Activated naive CD4-positive, alpha-beta T cell treated with anti-CD3 and anti-CD28 coated beads for 36 hours (primary cell): ENCODE measurements around the gene SORT1. TPM values are rescaled to one million over a fixed set of nuclear protein-coding genes. Genes with fewer than 3 reads are reported as not detected.

Experiments
- CTCF ChIA-PET: fragments of 350-600 bp; sonication (Branson Sonifier 250); formaldehyde crosslinking; loops from one replicate; lab custom pipeline; 2021; ENCODE audit warnings: antibody characterized with exemption; lab: Charles Lee
- DNase-seq: peaks from one replicate; pipeline ENCODE4 v3.0.0-alpha.2; 2020
- H3K27ac Mint-ChIP-seq: one replicate; pipeline ENCODE4 v1.8.0; 2021; ENCODE audit warnings: mild to moderate bottlenecking, mixed read lengths
- H3K27me3 Mint-ChIP-seq: one replicate; pipeline ENCODE4 v1.8.0; 2021; ENCODE audit warnings: low read depth, mixed read lengths
- H3K36me3 Mint-ChIP-seq: one replicate; pipeline ENCODE4 v1.8.0; 2021; ENCODE audit warnings: low read depth, mixed read lengths
- H3K4me1 Mint-ChIP-seq: one replicate; pipeline ENCODE4 v1.8.0; 2021; ENCODE audit warnings: low read depth, mixed read lengths
- H3K4me3 Mint-ChIP-seq: one replicate; pipeline ENCODE4 v1.8.0; 2021; ENCODE audit warnings: mild to moderate bottlenecking, moderate library complexity, mixed read lengths
- H3K9me3 Mint-ChIP-seq: one replicate; pipeline ENCODE4 v1.8.0; 2021; ENCODE audit warnings: mixed read lengths
- intact Hi-C: fragments of 100-400 bp; cut with micrococcal nuclease; formaldehyde crosslinking; loops from one replicate; pipeline ENCODE4 v1.15.1; 2023
- total RNA-seq, 2 experiments: library from RNA; stranded (reverse); gene quantifications; one replicate each; pipeline ENCODE4 v1.2.3, GENCODE V29; 2021

The SORT1 gene
- total RNA-seq, 2 experiments from 2014 or later, result 0.32 to 0.33 TPM

DNA sequence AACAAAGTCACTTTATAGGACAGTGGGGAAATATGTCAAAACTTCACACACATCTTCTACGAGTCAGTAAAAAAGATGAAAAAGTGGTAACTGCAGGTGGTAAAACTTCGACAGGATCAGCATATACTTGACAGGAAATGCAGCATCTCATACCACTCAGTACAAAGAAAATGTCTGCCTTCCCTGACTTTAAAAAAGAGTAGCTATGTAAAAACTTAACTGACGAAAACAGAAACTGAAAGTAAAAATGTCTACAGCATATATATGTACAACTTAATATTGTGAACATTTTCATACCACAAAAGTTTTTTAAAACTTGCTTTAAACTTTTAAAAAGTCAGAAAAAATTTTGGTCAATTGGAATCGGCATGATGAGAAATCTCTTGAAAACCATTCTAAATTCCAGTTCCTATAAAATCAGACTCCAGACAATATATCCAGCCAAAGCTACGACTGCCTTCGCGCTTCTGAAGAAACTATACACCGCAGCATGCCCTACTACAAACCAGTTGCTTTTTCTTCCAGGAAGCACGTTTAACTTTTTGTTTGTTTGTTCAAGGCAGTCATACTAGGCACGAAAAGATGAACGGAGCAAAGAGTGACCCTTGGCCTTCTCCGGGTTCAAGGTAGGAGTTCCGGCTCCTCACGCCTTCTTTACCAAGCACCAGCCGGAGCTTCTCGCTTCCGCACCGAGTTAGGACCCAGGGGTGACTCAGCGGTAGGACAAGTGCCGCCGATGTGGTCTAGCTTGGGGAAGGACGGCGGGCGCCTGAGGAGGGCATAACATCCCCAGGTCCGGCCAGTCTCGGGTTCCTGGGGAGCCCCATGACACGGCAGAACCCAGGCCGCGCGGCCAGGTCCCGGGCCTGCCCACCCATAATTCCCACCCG, 27.9 kb upstream of the SORT1 start:
- Mint-ChIP-seq H3K27ac (peak overlapping the region; percentile 97), H3K4me3 (peak overlapping the region; percentile 94), H3K4me1 (peaks cover 36% of the 10 kb centered on the region), H3K27me3 (no peaks in the 10 kb centered on the region), H3K36me3 (peaks cover 25% of the 10 kb centered on the region), H3K9me3 (no peaks in the 10 kb centered on the region)
- intact Hi-C loops, result loop anchor here (1.0 to 10.0 kb wide), 13 partner anchors 42 to 733 kb away; partner anchors contain the start of genes AHCYL1, ATXN7L2, CLCC1 and GNAI3
- CTCF ChIA-PET, result interaction anchor here (0.8 to 4.2 kb wide), 8 partner anchors 20 to 161 kb away, joined by 3 to 34 read pairs (median 3); partner anchors contain the start of genes AMIGO1 and SORT1
- peak; percentile 69 for DNase-seq

DNA sequence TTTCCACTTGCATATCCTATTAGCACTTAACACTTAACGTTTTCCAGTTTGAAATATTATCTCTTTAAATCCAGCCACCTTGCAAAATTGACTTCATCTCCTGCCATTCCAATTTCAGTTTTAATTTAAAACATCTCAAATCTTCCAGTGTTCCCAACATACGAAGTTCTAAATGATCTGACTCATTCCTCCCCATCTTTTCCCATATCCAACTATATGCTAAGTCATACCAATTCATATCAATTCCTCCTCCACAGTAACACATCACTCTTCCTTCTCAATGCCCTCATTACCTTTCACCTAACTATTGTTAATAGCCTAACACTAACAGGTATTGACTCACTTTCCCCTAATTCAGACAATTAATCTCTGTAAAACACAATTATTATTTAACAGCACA, 25.8 kb upstream of the SORT1 start:
- H3K4me1 Mint-ChIP-seq, result peaks cover 43% of the 10 kb centered on the region
- H3K9me3 Mint-ChIP-seq, result no peaks in the 10 kb centered on the region
- intact Hi-C loops, result loop anchor here (10.0 kb wide), 1 partner anchor 561 kb away; the partner anchor contains the start of gene AHCYL1
- CTCF ChIA-PET, result interaction anchor here (0.7 to 0.9 kb wide), 2 partner anchors 108 to 123 kb away, joined by 3 to 5 read pairs; no protein-coding TSS in a partner anchor
- H3K27ac Mint-ChIP-seq, result peak overlapping the region; percentile 97
- peak overlapping the region; percentile 5 for H3K4me3 Mint-ChIP-seq
- peaks cover 34% of the 10 kb centered on the region for H3K36me3 Mint-ChIP-seq
- no peak for DNase-seq
- H3K27me3 Mint-ChIP-seq, result no peaks in the 10 kb centered on the region

DNA sequence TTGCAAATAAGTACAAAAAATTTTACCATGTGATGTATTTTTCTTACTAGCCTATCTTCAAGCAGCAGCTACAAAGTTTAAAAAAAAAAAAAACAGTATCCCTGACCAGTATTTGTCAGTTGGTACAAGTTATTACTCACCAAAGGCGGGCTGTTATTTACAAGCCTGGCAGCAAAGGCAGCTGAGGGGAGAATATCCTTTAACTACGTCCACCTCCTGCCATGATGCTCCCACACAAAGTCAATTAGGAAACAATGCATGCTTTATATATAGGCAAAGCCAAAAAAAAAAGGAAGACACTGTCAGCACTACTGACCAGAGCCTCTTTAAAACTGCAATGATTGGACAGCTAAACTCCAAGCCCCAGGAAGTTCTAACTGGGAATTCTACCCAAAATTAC, 14.8 kb upstream of the SORT1 start:
- Mint-ChIP-seq H3K4me3 (no peak overlapping the region), H3K9me3 (no peaks in the 10 kb centered on the region), H3K27ac (no peak overlapping the region), H3K4me1 (peaks cover 29% of the 10 kb centered on the region), H3K36me3 (peaks cover 64% of the 10 kb centered on the region), H3K27me3 (no peaks in the 10 kb centered on the region)
- intact Hi-C loops, result no loop called here
- no peak for DNase-seq
- CTCF ChIA-PET, result interaction anchor here (1.0 to 3.6 kb wide), 4 partner anchors 13 to 120 kb away, joined by 3 to 20 read pairs (median 5); no protein-coding TSS in a partner anchor

DNA sequence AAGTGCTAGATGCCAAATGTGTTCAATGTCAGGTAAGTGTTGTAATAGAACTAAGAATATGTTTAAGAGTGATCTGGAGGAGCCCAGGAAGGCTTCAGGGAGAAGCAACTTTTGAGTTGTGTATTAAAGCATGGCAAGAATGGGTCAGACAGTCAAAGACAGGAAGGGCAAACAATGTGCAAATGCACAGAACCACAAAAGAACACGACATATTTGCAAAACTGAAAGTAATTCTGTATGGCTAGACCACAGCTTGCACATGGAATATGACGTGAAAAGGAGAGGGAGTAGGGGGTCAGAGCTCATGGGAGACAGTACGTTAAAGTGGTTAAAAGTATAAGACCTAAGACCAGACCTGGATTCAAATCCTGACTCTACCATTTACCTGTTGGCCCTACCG, 7.1 kb upstream of the SORT1 start:
- Mint-ChIP-seq H3K36me3 (peaks cover 32% of the 10 kb centered on the region), H3K4me3 (no peak overlapping the region), H3K27me3 (no peaks in the 10 kb centered on the region), H3K4me1 (peaks cover 21% of the 10 kb centered on the region), H3K9me3 (no peaks in the 10 kb centered on the region), H3K27ac (peak overlapping the region; percentile 76)
- intact Hi-C loops, result no loop called here
- no peak for DNase-seq
- CTCF ChIA-PET, result interaction anchor here (1.2 kb wide), 1 partner anchor 21 kb away, joined by 3 read pairs; no protein-coding TSS in a partner anchor

DNA sequence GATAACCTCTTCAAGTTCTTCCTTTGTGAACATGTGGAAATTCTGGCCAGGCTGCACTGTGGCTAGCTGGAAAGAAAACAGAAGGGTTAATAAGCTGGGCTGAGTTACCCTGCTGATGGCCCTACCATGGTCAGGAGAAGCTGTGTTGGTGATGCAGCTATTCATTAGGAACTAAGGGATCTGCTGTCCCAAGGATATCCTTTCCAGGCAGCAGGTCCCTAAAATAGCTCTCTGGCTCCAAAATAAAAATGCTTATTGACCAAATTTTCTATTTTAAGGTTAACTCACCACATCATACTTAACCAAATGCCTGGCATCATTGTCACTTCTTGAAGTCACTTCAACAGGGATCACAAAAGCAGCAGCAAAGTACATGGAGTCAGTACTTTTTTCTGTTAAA, 4.3 kb upstream of the SORT1 start:
- no peak for DNase-seq
- H3K4me1 Mint-ChIP-seq, result peaks cover 19% of the 10 kb centered on the region
- intact Hi-C loops, result no loop called here
- H3K4me3 Mint-ChIP-seq, result no peak overlapping the region
- no peak overlapping the region for H3K27ac Mint-ChIP-seq
- H3K9me3 Mint-ChIP-seq, result no peaks in the 10 kb centered on the region
- peaks cover 19% of the 10 kb centered on the region for H3K36me3 Mint-ChIP-seq
- CTCF ChIA-PET, result interaction anchor here (0.6 to 7.8 kb wide), 9 partner anchors 10 to 228 kb away, joined by 3 to 126 read pairs (median 4); partner anchors contain the start of genes CYB561D1 and PSRC1
- peaks cover 3% of the 10 kb centered on the region for H3K27me3 Mint-ChIP-seq

DNA sequence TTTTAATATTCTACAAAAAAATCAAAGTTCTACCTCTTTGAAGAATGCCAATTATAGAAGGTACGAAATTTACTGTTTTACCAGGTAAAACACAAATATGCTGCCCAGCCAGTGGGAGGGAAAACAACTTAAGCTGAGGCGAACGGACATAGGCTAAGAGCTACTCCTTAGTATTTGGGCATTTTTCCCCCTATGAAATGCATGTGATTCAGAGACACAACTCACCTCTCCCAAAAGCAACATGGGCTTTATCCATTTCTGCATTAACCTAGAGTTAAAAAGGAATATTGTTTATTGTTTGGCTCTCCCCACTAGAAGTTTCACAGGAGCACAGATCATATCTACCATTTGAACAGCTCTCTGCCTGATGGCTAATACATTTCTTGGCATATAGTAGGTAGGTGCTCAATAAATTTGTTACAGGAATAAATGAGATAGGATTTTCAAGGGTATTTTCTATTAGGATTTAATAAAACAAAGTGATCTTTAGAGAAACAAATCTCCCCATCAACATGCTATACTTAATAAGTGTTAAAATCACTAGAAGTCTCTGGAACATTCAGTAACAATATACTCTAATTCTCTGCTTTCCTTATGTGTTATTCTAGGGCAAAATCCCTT, 2.4 kb upstream of the SORT1 start:
- CTCF ChIA-PET, result interaction anchor here (0.6 to 7.8 kb wide), 16 partner anchors 9 to 285 kb away, joined by 3 to 126 read pairs (median 4); partner anchors contain the start of genes PSMA5 and PSRC1
- intact Hi-C loops, result no loop called here
- H3K4me3 Mint-ChIP-seq, result no peak overlapping the region
- peaks cover 14% of the 10 kb centered on the region for H3K4me1 Mint-ChIP-seq
- H3K36me3 Mint-ChIP-seq, result peaks cover 9% of the 10 kb centered on the region
- no peak overlapping the region for H3K27ac Mint-ChIP-seq
- no peaks in the 10 kb centered on the region for H3K9me3 Mint-ChIP-seq
- no peak for DNase-seq
- H3K27me3 Mint-ChIP-seq, result peaks cover 22% of the 10 kb centered on the region

DNA sequence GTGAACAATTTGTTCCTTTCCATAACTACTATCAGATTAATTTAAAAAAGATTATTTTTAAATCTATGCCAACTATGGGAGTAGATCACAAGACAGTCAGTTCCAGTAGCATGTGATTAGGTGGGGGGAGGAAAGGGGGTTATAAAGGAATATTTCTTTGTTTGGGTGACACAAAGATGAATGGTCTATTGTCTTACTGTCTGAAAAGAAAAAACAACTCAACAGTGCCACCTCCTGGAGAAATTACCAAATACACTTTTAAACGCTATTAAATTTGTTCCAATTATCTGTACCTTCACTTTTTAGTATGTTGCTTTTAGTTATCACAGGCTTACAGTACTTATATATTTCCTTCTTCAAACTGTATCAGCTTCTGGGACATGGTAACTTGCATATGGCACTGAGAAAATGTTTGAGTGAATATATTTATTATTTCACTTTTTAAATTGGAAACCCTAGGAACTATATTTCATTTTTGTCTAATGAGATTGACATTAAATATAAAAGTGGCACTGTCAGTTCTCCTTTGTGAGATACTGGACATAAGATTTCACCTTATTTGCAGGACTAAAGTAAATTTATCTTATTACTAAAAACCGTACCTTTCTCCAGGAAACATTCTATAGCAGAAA, 1.7 kb upstream of the SORT1 start:
- H3K36me3 Mint-ChIP-seq, result peaks cover 4% of the 10 kb centered on the region
- intact Hi-C loops, result loop anchor here (1.0 kb wide), 5 partner anchors 116 to 198 kb away; partner anchors contain the start of gene PSRC1

DNA sequence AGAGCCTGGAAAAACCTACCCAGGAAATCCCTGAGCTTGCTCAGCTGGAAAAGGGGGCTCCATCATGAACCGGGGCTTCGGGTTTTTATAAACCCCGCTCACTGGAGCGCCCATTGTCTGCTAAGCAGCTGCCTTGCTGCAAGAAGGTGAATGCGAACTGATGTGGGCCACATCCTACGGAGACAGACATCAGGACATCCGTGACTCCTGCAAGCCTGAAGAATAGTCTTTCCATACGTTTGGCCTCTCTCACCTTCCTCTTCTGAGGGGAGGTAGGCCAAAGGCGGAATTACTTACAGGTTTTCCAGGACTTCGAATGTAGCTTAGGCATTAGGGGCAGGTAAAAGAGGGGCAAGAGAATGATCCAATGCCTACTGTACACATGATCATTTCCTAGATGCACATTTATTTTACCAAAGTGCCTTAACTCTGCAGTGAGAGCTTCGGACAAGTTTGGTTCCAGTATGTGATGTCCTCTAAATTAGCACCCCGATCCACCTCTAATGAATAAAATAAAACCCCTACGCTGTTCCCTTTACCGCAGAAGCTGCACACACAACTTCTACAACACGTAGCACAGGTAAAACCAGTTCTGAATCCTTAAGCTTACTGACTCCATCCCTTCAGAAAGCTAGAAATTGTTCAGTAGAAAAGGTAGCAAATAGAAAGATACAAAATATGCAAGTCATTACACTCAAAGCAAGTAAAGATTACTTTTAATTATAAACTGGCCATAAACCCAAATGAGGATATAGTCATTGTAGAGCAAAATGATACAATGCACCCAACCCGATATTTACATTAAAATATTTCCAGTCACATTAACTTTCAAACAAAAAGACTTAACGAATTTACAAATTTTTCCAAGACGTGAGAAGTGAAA, 866 bp upstream of the SORT1 start:
- H3K36me3 Mint-ChIP-seq, result peaks cover under 1% of the 10 kb centered on the region
- intact Hi-C loops, result loop anchor here (1.0 kb wide), 5 partner anchors 115 to 197 kb away; partner anchors contain the start of gene PSRC1
- H3K4me1 Mint-ChIP-seq, result peaks cover 8% of the 10 kb centered on the region
- no peaks in the 10 kb centered on the region for H3K9me3 Mint-ChIP-seq
- peaks cover 34% of the 10 kb centered on the region for H3K27me3 Mint-ChIP-seq
- no peak for DNase-seq
- CTCF ChIA-PET, result interaction anchor here (0.7 to 7.8 kb wide), 27 partner anchors 8 to 1926 kb away, joined by 3 to 126 read pairs (median 4); partner anchors contain the start of genes GPR61 and PSRC1
- H3K4me3 Mint-ChIP-seq, result peak overlapping the region; percentile 71
- H3K27ac Mint-ChIP-seq, result no peak overlapping the region

More for the DNA sequence above, 1.7 kb upstream of the SORT1 start:
- CTCF ChIA-PET, result interaction anchor here (0.6 to 7.8 kb wide), 30 partner anchors 9 to 1925 kb away, joined by 3 to 126 read pairs (median 4); partner anchors contain the start of genes GPR61, PSMA5 and PSRC1
- Mint-ChIP-seq H3K9me3 (no peaks in the 10 kb centered on the region), H3K27me3 (peaks cover 28% of the 10 kb centered on the region), H3K27ac (no peak overlapping the region), H3K4me1 (peaks cover 8% of the 10 kb centered on the region), H3K4me3 (no peak overlapping the region)
- no peak for DNase-seq

DNA sequence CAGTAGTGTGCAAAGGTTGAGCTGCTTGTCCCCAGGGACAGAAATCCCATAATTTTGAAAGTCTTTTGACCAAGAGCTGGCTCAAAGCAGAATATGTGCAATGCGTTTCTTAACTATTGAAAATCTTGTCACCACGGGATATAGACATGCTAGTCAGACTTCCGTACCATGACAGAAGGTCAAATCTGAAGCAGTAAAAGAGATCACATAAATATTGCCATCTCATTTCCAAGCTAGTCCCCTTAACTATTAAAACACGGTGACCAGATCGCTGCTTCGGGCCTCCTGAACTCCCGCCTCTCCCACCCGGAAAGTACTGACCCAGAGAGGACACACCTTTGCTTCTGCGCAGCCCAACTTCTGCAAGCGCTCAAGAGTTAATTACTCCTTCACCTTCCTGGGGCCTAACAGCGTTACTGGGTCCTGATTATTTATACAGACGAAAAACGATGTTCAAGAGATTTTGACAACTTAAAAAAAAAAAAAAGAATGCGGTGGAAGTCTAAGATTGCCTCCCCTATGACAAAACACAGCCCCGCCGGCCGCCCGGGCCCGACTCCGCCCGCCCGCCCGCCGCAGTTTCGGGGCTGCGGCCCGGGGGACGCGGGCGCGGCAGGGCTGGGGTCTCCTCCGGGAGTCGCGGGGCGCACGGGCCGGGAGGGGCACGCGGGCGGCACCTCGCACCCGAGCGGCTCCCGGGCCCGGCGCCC, 692 bp downstream of the SORT1 start:
- H3K9me3 Mint-ChIP-seq, result no peaks in the 10 kb centered on the region
- peaks cover 42% of the 10 kb centered on the region for H3K27me3 Mint-ChIP-seq
- H3K4me1 Mint-ChIP-seq, result peaks cover 8% of the 10 kb centered on the region
- H3K36me3 Mint-ChIP-seq, result no peaks in the 10 kb centered on the region
- H3K4me3 Mint-ChIP-seq, result peak overlapping the region; percentile 77
- intact Hi-C loops, result no loop called here
- CTCF ChIA-PET, result interaction anchor here (0.6 to 7.8 kb wide), 9 partner anchors 19 to 197 kb away, joined by 3 to 126 read pairs (median 5); partner anchors contain the start of gene PSRC1
- no peak for DNase-seq
- H3K27ac Mint-ChIP-seq, result no peak overlapping the region

DNA sequence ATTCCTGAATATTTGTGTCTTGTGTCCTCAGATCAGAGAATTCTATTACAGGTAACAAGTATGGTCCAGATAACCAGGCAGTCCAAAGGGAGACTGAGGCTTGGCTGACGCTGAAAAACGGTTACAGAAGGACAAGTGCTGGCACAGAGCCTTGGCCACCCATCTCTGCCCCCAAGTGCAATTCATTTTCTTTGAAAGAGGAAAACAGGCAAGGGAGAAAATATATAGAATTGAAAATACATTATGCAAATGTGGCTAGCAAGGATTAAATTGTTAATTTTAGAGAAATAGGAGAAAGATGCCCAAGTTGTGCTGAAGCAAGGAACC, 1.2 kb downstream of the SORT1 start:
- H3K27me3 Mint-ChIP-seq, result peaks cover 45% of the 10 kb centered on the region
- no peaks in the 10 kb centered on the region for H3K36me3 Mint-ChIP-seq
- intact Hi-C loops, result no loop called here
- H3K4me1 Mint-ChIP-seq, result peaks cover 11% of the 10 kb centered on the region
- H3K9me3 Mint-ChIP-seq, result no peaks in the 10 kb centered on the region
- no peak overlapping the region for H3K4me3 Mint-ChIP-seq
- no peak for DNase-seq
- H3K27ac Mint-ChIP-seq, result no peak overlapping the region
- CTCF ChIA-PET, result interaction anchor here (0.6 to 7.8 kb wide), 7 partner anchors 9 to 531 kb away, joined by 3 to 126 read pairs (median 3); partner anchors contain the start of gene PSRC1
